ENCODE results near the gene DHX58.

The DHX58 gene

DNA sequence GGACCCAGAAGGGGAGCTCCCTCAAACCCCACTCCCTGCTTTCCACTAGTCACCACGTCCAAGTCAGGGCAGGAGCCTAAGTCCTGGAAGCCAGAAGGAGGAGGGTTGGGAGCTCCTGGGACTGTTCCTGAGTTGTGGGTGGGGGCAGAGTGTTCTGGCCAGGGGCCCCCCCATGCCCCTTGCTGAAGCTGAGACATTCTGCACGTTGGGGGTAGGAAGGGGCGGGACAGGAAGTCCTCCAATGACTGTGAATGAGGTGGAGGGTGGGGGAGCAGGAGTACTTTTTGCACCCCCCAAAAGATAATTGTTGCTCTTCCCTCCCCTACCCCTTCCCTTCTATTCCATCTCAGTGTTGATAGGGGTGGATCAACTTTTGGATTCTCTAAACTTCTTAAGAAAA lies 40.7 kb downstream of the DHX58 start:
- H3K4me3 ChIP-seq (ENCODE audit: control insufficient read depth, low read depth, low read length): no peak overlapping the region
- no peak for DNase-seq (ENCODE audit: low read depth)
- TF ChIP-seq, protein P1, sequence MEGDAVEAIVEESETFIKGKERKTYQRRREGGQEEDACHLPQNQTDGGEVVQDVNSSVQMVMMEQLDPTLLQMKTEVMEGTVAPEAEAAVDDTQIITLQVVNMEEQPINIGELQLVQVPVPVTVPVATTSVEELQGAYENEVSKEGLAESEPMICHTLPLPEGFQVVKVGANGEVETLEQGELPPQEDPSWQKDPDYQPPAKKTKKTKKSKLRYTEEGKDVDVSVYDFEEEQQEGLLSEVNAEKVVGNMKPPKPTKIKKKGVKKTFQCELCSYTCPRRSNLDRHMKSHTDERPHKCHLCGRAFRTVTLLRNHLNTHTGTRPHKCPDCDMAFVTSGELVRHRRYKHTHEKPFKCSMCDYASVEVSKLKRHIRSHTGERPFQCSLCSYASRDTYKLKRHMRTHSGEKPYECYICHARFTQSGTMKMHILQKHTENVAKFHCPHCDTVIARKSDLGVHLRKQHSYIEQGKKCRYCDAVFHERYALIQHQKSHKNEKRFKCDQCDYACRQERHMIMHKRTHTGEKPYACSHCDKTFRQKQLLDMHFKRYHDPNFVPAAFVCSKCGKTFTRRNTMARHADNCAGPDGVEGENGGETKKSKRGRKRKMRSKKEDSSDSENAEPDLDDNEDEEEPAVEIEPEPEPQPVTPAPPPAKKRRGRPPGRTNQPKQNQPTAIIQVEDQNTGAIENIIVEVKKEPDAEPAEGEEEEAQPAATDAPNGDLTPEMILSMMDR (conservative IDR thresholded peaks at IDR 0.05; ENCODE audit: control insufficient read depth, insufficient read depth, low read depth, low read length): no peak

DNA sequence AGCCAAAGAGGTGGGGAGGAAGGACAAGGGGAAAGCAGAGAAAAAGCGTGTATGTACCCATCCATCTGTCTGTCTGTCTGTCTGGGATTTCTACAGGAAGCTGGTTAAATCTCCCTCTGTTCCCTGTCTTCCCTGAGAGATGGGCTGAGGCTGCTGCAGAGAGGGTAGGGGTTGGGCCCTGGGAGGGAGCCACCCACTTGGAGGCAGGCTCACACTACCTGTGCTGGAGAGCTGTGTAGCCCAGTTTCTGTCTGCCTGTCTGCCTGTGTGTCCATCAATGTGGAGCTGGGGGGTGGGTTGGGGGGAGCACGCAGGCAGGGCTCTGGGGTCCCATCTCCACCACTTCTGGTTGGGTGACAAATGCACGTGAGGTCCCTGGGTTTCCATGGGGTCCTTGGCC lies 43.5 kb downstream of the DHX58 start:
- no peak overlapping the region for H3K4me3 ChIP-seq (ENCODE audit: control insufficient read depth, low read depth, low read length)
- no peak for DNase-seq (ENCODE audit: low read depth)
- TF ChIP-seq, protein P1 (conservative IDR thresholded peaks at IDR 0.05; ENCODE audit: control insufficient read depth, insufficient read depth, low read depth, low read length): no peak

DNA sequence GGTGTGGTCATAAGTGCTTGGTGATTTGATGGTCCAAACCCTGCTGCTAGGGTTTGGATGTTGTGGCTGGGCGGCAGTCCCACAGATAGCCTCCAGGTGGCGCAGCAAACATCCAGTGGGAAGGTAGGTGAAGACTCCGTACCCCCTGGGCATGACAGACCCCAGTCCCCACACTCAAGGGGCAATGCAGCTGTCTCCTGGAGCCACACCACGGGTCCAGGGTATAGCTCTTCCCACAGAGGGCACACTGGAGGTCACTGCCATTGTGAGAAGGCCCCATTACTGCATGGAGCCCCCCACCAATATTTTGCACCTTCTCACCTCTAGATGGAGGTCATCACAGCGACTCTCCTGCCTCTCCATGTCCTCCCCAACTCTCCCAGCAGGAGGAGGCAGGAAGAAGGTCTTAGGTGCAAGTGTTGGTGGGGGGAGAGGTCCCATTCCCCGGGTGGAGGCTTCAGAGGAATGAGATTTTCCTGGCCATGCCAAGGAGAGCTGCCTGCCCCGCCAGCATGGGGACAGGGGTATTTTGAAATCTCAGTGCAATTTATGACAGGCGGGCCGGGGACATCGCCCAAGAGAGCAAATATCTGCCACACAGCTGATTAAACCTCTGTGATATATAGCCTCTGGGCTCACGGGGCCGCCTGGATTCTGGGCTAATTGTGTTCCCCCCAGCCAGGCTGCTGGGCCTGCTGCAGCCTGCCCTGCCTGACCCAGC lies 45.0 kb downstream of the DHX58 start:
- TF ChIP-seq, protein P1 (conservative IDR thresholded peaks at IDR 0.05; ENCODE audit: control insufficient read depth, insufficient read depth, low read depth, low read length): peak; percentile 93
- peak; percentile 40 for DNase-seq (ENCODE audit: low read depth)
- H3K4me3 ChIP-seq (ENCODE audit: control insufficient read depth, low read depth, low read length): no peak overlapping the region

DNA sequence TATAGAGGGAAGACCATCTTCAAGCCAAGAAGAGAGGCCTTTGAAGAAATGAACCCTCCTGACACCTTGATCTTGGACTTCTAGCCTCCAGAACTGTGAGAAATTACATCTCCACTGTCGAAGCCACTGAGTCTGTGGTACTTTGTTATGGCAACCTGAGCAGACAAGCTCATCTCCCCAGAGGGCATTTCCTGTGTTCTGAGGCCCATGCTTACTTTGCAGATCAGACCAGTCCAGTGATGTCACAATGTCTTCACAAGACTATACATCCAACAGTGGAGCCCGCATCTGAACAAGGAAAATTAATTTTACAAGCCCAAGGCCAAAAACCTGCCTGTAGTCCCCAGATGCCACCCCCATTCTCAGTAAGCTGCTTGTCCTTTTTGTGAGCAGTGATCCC lies 47.3 kb downstream of the DHX58 start:
- DNase-seq (ENCODE audit: low read depth): no peak
- TF ChIP-seq, protein P1 (conservative IDR thresholded peaks at IDR 0.05; ENCODE audit: control insufficient read depth, insufficient read depth, low read depth, low read length): no peak
- H3K4me3 ChIP-seq (ENCODE audit: control insufficient read depth, low read depth, low read length): no peak overlapping the region

DNA sequence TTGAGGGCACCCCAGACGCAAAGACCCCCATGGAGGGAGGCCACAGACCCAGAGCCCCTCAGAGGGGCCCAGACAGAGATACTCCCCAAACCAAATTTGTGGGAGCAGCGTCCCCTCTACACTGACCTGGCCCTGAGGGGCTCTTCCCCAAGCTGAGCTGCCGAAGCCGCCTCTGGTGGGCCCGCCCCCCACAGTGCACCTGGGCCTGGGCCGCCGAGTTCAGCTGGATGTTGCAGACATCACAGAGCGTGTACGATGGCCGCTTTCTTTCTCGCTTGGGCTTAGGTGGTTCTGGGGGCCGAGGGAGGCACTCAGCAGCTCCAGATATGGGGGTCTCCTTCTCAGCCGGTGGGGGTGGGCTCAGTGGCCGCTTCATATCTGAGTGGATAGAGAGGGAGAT lies 49.8 kb downstream of the DHX58 start:
- TF ChIP-seq, protein P1 (conservative IDR thresholded peaks at IDR 0.05; ENCODE audit: control insufficient read depth, insufficient read depth, low read depth, low read length): no peak
- no peak overlapping the region for H3K4me3 ChIP-seq (ENCODE audit: control insufficient read depth, low read depth, low read length)
- DNase-seq (ENCODE audit: low read depth): no peak

DNA sequence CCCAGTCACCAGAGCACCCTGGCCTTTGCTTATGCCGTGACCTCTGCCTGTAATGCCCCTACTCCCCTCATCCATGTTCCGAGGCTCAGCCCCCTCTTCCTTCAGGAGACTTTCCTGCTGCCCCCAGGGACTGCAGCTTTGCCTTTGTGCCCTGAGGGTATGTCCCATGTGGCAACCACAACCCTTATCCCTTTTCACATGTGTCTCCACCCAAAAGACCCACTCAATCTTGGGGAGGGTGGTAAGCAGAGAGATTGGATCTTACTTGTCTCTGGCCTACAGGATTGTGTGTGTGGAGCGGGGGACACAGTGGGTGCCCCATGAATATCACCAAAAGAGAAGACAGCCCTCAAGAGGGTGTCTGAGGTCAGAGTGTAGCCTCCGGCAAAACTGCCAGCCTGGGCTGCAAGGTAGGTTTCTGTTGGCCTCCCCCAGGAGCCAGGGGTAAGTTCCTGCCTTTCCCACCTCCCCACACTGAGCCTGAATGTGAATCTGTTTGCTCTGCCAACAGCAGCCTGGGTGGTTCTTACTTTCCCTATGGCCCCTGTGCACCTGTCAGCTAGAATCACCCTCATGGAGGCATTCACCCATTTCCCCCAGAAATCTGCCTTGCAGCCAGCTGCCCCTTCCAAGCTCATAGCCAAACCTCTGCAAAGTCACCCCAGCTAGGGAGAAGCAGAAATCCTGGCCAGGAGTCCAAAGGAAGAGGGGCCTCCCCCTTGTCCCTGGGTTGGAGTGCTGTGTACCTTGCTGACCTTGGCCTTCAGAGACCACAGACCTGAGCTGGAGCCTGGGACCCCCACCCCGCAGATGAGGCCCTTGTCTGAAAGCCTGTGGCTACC lies 50.6 kb downstream of the DHX58 start:
- TF ChIP-seq, protein P1 (conservative IDR thresholded peaks at IDR 0.05; ENCODE audit: control insufficient read depth, insufficient read depth, low read depth, low read length): no peak
- no peak for DNase-seq (ENCODE audit: low read depth)
- no peak overlapping the region for H3K4me3 ChIP-seq (ENCODE audit: control insufficient read depth, low read depth, low read length)
